Measurements from ENCODE around the gene MCM3.

The MCM3 gene

DNA sequence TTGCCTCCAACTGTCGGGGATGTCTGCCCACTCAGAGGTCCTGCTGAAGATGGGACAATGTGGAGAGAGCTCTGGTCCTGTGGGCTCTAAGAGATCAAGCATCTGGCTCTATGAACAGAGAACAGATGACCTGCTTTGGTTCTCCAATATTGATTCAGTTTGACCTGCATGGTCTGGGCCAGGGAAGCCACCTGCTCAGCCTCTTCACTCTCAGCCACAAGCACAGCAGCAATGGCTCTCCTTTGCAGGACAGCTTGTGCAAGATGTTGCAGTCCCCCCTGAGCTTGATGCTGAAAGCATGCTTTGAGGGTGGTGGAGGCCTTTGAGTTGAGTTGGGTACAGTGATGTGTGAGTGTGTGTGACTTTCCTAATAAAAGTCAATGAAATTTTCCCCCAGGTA lies 18.6 kb upstream of the MCM3 start:
- no peak for DNase-seq (ENCODE audit: low read depth)

DNA sequence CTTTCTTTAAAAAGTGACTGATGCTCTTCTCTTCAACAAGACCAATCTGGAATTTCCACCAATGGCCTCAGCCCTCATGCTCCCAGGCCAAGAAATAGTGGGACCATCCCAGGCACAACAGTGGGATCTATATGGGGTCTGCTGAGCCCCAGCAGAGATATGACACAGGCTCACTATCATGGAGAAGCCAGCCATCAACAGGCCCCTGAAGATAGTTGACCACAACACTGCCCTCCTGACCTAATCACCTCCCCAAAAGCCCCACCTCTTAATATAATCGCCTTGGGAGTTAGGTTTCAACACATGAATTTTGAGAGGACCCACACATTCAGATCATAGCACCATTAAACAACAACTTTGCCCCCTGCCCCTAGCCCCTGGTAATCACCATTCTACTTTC lies 16.8 kb upstream of the MCM3 start:
- DNase-seq (ENCODE audit: low read depth), result no peak

DNA sequence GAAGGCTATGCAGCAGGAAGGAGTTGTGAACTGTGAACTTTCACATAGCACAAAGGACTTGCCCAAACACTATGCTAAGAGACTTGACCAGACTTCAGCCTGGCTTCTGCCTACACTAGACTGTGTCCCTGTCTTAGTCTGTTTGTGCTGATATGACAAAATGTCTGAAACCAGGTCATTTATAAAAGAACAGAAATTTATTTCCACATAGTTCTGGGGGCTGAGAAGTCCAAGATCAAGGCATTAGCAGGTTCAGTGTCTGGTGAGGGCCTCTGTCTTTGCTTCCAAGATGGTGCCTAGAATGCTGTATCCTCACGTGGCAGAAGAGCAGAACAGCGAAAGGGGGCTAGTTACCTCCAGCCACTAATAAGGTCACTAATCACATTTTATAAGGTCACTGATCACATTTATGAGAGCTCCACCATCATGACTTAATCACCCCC lies 16.0 kb upstream of the MCM3 start:
- no peak for DNase-seq (ENCODE audit: low read depth)

DNA sequence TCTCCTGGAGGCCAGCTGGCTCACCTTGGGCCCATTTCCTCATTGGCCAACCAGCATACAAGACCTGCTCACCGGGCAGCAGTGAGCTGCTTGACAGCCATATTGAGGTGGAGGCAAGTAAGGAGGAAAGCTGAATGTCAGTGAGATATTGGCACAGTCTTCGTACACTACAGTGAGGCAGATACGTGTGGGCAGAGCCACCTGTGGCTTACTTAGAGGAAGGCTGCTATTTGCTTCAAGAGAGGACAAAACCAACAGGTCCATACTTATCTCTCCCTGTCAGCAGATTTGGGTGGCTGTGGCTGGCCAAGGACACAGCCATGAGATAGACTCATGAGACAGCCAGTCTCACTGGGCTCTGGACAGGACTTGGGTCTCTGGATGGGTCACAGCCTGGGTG lies 15.1 kb upstream of the MCM3 start:
- no peak for DNase-seq (ENCODE audit: low read depth)

DNA sequence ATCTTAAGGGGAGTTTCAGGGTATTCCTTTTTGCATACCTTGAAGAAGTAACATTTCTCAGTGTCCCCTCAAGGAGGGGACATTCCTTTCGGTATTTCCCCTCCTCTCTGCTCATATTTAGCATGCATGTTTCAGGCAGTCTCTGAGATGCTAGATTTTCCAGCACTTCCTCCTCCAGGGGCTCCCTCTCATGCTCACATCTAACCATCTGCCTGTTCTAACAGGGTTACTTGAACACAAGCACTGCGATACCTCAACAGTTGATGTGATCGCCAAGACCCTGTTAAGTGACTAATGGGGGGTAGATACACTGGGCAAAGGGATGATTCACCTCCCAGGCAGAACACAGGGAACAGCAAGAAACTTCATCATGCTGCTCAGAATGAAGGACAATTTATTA lies 12.9 kb upstream of the MCM3 start:
- no peak for DNase-seq (ENCODE audit: low read depth)

DNA sequence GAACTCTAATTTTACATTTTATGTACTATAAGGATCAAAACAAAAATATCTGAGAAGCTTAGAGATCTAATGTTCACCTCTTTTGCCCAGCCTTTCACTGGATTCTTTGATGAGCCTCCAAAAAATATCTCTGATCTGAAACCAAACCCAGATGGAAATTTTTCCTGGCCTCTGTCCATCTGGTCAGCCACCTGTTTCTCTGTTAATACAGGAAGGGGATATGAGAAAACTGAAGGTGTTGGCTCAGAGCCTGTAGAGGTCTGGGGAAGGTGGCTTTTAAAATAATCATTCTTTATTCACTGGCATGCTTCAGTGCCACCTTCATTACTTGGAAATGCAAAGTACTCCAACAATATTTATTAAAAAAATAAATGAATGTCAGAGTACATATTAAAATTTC lies 8.5 kb upstream of the MCM3 start:
- DNase-seq (ENCODE audit: low read depth), result no peak

DNA sequence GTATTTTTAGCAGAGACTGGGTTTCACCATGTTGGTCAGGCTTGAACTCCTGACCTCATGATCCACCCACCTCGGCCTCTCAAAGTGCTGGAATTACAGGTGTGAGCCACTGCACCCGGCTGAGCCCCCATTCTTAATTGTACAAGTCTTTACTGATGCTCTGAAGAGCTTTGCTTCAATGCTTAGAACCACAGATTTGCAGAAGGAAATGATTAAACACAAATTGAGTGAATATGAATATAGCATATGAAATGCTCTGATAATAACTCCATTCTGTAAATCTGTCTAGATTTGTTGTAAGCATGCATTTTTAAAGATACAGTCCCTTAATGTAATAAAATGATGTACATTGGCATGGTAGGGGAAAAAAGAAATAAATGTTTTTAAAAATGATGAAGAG lies 4.3 kb upstream of the MCM3 start:
- DNase-seq (ENCODE audit: low read depth), result no peak

DNA sequence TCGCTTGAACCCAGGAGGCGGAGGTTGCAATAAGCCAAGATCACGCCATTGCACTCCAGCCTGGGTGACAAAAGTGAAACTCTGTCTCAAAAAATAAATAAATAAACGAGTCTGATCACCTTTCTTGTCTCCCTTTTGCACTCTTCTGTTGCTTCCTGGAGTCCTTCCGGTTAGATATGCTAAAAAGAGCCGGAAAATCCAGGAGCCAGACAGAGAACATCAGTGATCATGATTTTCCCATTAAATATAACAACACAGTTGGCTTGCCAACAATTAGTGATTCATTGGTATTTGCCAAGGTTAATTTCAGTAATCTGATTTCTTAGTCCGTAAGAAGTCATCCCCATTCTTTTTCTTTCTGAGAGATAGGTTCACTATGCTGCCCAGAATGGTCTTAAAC lies 3.7 kb upstream of the MCM3 start:
- DNase-seq (ENCODE audit: low read depth), result no peak

DNA sequence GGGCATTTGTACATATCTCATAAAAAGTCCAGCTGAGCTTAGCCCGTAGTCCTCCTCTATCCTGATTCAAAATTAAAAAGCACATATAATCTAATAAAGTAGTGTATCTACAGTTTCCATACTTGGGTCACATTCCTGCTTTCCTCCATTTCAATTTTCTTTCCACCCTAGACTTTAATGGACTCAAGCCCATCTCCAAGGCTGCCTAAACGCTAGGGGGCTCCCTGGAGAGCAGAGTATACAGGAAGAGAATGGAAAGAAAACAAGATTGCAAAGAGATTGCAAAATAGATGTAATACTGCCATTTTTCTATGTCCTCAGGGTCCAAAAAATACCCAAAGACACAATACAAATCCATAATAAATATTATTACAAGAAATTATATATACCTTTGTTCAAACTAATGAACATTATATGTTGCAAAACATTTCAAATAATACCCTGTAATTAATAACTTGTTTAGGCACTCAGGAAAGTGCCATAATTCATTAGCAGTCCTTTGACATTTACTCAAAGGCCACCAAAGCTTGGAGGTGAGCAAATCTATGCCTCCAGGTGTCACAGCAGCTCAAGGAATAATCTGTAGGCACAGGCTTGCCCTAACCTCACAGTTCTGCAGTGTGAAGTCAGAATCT lies 2.4 kb upstream of the MCM3 start:
- no peak for DNase-seq (ENCODE audit: low read depth)

DNA sequence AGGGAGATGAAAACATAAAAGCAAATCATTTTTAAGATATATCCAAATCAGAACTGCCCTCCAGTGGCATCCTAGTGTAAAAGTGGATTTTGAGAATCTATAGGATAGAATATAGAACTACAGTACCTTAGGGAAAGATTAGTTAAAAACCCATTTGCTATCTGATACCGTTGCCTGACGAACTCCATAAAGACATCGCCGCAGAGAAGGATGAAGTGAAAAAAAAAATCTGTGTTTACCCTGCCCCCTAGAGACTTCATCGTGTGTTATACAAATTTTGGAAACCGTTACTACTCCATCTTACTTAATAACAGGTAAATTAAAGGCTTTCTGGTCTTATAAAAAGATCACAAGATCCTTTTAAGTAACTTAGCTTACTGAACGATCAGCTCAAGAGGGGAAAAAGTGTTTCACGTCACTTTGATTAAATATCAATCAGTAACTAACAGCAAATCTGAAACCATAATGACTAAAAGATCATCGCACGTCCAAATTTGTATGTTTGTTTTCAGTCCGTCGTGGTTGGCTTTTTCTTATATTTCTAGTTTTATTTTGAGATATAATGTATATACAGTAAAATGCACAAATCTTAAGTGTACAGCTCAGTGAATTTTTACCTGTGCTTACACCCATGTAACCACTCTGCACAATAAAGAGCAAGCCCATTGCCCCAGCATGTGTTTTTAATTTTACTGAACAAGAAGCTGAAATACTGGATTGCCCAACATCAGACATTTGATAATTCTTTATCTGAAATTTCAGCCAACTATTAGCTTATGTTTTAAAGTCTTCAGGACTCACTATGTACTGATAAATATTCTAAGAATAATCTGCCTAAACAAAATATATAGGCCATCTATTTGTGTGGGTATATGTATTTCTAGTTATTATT lies 881 bp upstream of the MCM3 start:
- no peak for DNase-seq (ENCODE audit: low read depth)

DNA sequence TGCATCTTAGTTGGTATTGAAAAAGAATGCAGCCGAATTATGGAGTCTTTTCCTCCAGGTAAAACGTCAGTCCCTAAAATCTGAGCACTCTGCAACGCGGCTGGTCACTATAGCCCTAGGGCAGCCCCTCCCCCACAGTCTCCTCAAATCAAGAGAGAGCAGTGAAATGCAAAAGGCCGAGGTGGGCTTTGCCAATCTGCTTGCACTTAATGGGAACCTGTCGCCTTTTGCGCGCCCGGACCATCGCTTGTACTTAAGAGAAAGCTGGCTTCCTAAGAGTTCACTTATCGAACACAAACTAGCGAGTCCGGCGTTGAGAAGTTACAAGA lies 447 bp downstream of the MCM3 start:
- peak; percentile 32 for DNase-seq (ENCODE audit: low read depth)

DNA sequence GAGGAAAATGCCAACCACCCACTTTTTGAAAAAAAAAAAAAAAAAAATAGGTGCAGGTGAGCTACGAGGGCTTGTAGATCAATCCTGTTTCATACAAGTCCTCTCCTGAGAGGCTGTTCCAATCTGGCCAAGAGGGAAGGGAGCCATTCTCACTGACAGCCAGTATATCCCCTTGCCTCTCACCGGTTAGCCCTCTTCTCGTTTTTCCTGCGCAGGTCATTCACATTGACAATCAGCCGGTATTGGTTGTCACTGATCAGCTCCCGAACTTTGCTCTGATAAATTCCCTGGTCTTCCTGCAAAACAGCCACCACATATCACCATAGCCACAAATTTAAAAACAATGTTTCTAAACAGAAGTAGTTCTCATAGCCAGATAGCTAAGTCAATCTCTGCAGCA lies 1.4 kb downstream of the MCM3 start:
- DNase-seq (ENCODE audit: low read depth), result no peak

DNA sequence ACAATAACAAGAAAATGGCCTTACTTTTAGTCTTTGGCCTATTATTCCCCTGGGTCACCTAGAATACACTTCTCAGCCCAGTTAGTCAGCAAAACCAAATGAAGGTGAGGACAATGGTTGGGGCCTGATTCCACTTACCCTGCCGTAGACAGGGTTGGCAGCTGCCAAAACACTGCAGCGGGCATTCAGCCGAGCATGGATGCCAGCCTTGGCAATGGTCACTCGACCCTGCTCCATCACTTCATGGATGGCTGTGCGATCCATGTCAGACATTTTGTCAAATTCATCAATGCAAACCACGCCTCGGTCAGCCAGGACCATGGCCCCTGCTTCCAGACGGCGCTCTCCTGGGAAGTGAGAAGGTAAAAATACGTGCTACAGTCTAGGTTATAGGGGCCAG lies 8.4 kb downstream of the MCM3 start:
- no peak for DNase-seq (ENCODE audit: low read depth)

DNA sequence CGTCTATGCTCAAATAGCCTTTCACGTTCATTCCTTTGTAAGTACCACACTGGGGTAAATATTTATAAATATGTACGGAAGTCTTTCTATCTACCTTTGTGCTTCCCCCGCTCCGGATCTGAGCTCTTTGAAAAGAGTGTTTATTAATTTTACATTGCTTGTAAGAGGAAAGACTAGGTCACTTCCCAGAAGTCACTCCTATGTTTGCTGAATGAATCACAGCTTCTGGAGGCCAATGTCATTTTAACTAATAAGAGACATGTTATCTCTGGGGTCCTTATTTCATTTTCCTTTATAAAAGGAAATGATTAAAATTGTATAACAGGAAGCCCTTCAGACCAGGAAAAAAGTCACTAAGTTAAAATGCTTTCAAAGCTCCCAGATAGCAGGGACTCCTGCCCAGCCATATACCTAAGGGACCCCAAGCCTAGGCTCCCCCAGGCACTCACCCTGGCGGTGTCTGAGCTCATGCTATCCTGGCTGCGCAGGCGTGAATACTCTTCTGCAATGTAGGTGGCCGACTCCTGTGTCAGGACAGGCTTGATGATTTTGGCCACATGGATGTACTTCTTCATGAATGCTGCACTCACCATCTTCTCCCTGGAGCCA lies 12.6 kb downstream of the MCM3 start:
- no peak for DNase-seq (ENCODE audit: low read depth)

DNA sequence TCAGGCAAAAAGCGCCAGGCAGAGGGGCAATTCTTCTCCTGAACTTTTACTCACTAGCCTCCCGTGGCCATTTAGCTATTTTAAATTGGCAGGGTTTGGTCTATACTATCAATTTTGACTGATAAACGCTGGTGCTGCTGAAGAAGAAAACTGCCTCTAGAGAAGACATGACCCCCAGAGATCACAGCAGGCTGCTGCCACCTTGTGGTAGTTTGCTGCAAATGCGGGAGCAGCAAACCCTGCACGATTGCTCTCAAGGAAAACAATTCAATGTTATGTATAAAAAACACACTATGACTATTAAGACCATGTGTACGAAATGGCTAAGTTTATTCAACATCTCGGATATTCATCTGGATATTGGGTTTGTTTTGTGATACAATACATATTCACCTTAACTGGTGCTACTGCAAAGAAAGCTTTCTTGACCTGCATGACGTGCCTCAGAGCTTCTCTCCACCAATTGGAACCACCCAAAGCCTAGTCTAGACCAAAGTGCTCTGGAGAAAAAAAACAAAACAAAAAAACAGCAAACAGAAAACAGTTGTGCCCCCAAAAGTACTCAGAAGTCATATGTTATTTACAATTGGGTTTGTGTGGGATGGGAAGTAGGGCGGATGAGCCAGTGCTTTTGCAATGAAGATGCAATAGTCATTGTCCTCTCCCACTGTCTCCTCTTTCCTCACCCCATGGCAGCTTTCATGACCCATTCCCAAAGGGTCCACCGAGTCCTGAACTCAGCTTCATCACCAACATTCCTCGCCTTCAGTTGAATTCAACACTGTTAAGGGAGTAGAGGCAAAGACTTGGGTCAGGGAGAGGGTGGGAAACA lies 20.6 kb downstream of the MCM3 start:
- DNase-seq (ENCODE audit: low read depth), result peak; percentile 36

DNA sequence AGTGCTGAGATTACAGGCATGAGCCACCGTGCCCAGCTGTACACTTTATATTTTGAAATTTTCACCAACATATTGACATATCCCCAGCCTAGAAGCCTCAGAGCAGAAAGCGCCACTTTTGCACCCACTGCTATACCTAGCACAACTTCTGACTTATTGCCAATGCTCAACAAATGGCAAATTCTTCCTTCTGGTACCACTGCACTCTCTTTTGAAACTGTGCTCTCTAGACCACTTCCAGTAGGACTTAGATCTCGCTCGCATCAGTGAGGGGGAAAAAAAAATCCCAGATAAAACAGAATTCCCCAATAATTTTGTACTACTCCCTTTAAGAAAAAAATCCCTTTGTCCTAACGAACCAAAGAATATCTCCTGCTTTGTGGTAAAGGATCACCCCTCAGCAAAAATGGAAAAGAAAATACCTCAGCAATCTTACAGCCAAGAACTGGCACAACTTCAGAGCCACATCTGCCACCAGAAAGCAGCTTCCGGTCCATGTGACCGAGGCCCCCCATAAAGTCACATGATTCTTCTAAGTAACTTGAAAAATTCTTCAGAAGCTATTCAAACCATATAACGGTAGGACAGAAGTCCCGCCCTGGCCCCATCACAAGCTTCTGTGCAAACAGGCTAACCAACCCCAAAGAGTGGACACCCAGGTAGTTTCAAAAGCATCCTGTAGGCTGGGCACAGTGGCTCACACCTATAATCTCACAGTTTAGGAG lies 21.8 kb downstream of the MCM3 start:
- no peak for DNase-seq (ENCODE audit: low read depth)

DNA sequence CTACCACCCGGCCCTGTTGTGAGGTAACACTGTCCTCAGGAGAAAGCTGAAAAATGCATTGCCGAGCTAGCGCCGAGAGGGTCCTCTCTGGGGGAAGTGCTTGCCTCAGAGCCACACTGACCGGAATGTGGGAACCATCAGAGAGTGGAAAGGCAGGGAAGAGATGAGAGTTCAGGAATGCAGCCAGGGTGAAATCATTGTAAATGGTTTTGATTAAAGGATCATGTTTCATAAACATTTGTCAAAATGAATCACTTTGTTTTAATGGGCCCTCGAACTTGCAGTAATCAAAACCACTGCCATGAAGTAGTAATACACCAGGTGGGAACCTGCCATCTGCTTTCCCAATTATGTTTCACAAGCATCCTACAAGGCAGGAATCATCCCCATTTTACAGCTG lies 23.3 kb downstream of the MCM3 start:
- DNase-seq (ENCODE audit: low read depth), result no peak

DNA sequence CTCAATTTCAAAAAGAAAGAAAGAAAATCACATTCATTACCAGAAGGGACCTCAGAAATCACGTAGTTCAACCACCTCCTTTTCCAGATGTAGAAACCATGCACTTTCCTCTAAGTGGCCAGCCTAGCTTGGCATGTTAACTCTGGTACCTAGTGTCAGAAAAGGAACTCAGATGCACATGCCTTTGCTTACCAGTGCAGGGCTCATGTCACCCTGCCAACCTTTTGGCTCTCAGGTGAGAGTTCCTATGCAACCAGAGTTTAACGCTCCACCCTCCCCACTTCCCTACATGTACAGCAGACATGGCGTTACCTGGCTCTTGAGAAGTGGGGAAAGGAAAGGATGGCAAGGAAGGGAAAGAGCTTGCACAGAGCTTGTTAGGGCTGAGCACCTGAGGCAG lies 23.9 kb downstream of the MCM3 start:
- no peak for DNase-seq (ENCODE audit: low read depth)

DNA sequence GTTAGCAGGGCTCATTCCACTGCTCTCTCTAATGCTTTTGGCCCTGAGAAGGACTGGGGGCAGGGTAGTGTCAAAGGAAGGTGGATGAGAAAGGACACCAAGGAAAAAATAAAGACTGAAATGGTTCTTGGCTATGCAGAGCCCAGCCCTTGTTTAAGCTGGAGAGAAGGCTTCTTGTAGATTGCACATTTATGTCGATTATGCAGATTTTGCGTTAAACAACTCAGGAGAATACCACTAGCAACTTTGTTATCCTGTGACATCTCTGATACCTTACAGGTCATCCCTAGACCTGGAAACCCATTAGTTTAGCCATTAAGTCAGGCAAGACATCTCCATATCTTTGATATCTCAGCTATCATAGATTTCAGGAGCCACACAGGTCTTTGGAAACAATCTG lies 29.1 kb downstream of the MCM3 start:
- DNase-seq (ENCODE audit: low read depth), result no peak

DNA sequence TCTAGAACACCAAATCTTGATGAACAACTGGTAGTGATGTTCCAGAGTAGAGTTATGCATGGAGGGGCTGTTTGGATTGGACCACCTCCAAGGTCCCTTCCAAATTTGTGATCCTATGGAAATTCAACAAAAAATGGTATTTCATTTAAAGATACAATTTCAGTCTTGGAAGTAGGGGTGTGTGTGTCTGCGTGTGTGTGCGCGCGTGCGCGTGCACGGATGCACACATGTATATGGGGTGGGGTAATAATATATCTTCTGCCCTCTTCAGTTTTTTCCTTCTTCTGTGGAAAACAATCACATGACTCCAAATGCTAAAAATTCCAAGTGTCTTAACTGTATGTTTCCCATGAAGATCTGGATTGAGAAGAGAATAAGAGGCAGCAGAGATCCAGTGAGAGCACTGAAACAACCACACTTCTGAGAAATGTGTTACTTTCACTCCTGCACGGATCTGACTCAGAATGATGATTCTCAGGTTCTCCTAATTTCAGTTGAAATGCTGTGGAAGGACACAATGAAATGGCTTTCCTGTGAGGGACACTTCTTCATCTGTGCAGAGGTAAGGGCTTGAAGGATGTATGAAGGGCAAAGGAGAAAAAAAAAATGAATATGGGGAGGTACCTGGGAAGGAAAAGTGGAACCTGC lies 29.7 kb downstream of the MCM3 start:
- no peak for DNase-seq (ENCODE audit: low read depth)

DNA sequence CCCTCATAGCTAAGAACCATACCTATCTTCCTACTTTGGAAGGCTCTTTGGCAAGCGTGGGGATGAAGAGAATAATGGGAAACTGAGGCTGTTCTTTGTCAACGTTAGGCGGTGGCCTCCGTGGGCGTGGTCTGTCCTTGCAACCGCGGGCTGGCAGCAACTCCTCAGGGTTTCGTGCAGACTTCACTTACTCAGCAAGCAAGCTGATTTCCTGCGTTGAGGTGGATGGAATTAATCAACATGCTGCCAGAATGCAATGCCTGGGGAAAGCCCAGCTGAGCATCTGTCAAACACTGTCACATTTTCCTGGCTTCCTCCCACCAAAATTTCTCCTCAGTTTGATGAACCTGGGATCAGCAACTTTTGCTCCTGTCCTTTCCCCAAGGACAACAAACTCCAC lies 31.0 kb downstream of the MCM3 start:
- no peak for DNase-seq (ENCODE audit: low read depth)

All from stimulated activated CD8-positive, alpha-beta memory T cell treated with anti-CD3 and anti-CD28 coated beads, Interleukin-15, amount 100 ng/mL, for 24 hours (primary cell).